Gastrocnemius medialis (tissue), 4 donors: ENCODE data around the gene TNFRSF18. TPM values are rescaled to one million over a fixed set of nuclear protein-coding genes. Genes with fewer than 3 reads are reported as not detected.

Experiments used
- ATAC-seq, 2 donors: fragments of 150-250 bp; one replicate each; pipeline ENCODE4 v1.9.1; 2016
- DNase-seq, 2 donors: peaks; one replicate each; pipeline ENCODE4 v3.0.0-alpha.2; 2019
- H3K27ac ChIP-seq, 4 donors: fragments of 200-600 bp; sonication (generic); 1 replicate in 1 of 4; 2 replicates in 3 of 4; pipeline ENCODE4 v1.5.1; 2016 to 2018; ENCODE audit warnings: mild to moderate bottlenecking in 2 of 4, moderate library complexity in 1 of 4
- H3K27me3 ChIP-seq, 3 donors: fragments of 200-600 bp; sonication (generic) in 2 of 3; 1 replicate in 1 of 3; 2 replicates in 2 of 3; pipeline versions ENCODE4 v1.5.1 to v1.6.0; 2016 to 2019; ENCODE audit warnings: mild to moderate bottlenecking in 1 of 3, moderate library complexity in 1 of 3
- H3K36me3 ChIP-seq, 2 donors: fragments of 200-600 bp; sonication (generic) in 1 of 2; one replicate each; pipeline ENCODE4 v1.5.1; 2017 to 2018
- H3K4me1 ChIP-seq, 2 donors: fragments of 200-600 bp; sonication (generic) in 1 of 2; one replicate each; pipeline ENCODE4 v1.5.1; 2016 to 2017; ENCODE audit warnings: mild to moderate bottlenecking in 2 of 2
- H3K4me3 ChIP-seq, 4 donors: fragments of 200-600 bp; sonication (generic) in 3 of 4; 1 replicate in 1 of 4; 2 replicates in 3 of 4; pipeline ENCODE4 v1.5.1; 2016 to 2019; ENCODE audit warnings: mild to moderate bottlenecking in 2 of 4
- H3K9me3 ChIP-seq, 3 donors: fragments of 200-600 bp; sonication (generic) in 2 of 3; 1 replicate in 1 of 3; 2 replicates in 2 of 3; pipeline ENCODE4 v1.5.1; 2016 to 2019
- CTCF ChIP-seq, 5 experiments: fragments of 450-650 bp in 3 of 5; fragments of 200-600 bp in 2 of 5; sonication (generic) in 2 of 5; IDR thresholded peaks in 4 of 5; conservative IDR thresholded peaks in 1 of 5; 1 replicate in 4 of 5; 2 replicates in 1 of 5; pipeline ENCODE4 v1.5.1; 2016 to 2019; ENCODE audit warnings: antibody characterized with exemption in 5 of 5, mild to moderate bottlenecking in 3 of 5, moderate library complexity in 3 of 5
- POLR2A ChIP-seq, 2 donors: fragments of 450-650 bp; IDR thresholded peaks; one replicate each; pipeline ENCODE4 v1.6.1; 2017; ENCODE audit warnings: antibody characterized with exemption in 2 of 2, mild to moderate bottlenecking in 2 of 2, moderate library complexity in 2 of 2
- in situ Hi-C, 4 donors: fragments of 200-750 bp; cut with MboI; loops; one replicate each; pipeline versions ENCODE4 v1.15.0 to v1.8.0; 2017; ENCODE audit warnings: low sequenced_read_pairs in 4 of 4
- intact Hi-C: fragments of 100-400 bp; cut with DNase I; formaldehyde crosslinking; loops from one replicate; pipeline ENCODE4 v1.15.1; 2023; ENCODE audit warnings: low total_unique reads
- total RNA-seq, 4 donors: library from RNA; depleted of rRNA; stranded (reverse); fragments of >200 nt; gene quantifications; one replicate each; pipeline versions ENCODE4 v1.1.0 to v1.2.3, GENCODE V29; 2016

Gene TNFRSF18
- total RNA-seq, 4 donors from 2014 or later: not detected

- Histone ChIP-seq H3K36me3 (peaks cover 0 to 21% of the 10 kb centered on the region in 2 donors), H3K4me1 (peaks cover 23% of the 10 kb centered on the region in 2 donors), H3K27me3 (no peaks in the 10 kb centered on the region), H3K27ac (peak overlapping the region; percentile 87 to 98 (median 93)), H3K4me3 (peak overlapping the region; percentile 88 to 99 (median 91)), H3K9me3 (no peaks in the 10 kb centered on the region)
- peak; percentile 22 to 46 for TF ChIP-seq POLR2A (IDR thresholded peaks at IDR 0.05)
- TF ChIP-seq CTCF (IDR thresholded peaks at IDR 0.05 in 4 of 5, conservative IDR thresholded peaks at IDR 0.05 in 1 of 5): peak in 1 of 5 experiments; percentile 18
- intact Hi-C loops (no loop called here), in situ Hi-C loops (no loop called here)
- peak in 1 of 2 donors; percentile 49 for DNase-seq
- ATAC-seq: peak in 1 of 2 donors; percentile 49
These were observed 24.4 kb upstream of the TNFRSF18 start for GRCh38 chr1:1230656-1231399.

GRCh38 chr1:1229770-1230169 lies 23.4 kb upstream of the TNFRSF18 start:
- H3K36me3 ChIP-seq: peaks cover 0 to 26% of the 10 kb centered on the region in 2 donors
- in situ Hi-C loops: no loop called here
- peak overlapping the region; percentile 88 to 99 (median 91) for H3K4me3 ChIP-seq
- peak overlapping the region in 1 of 4 donors; percentile 87 for H3K27ac ChIP-seq
- H3K4me1 ChIP-seq: peaks cover 23 to 29% of the 10 kb centered on the region in 2 donors
- no peaks in the 10 kb centered on the region for H3K9me3 ChIP-seq
- TF ChIP-seq POLR2A (IDR thresholded peaks at IDR 0.05): no peak
- TF ChIP-seq CTCF (IDR thresholded peaks at IDR 0.05 in 4 of 5, conservative IDR thresholded peaks at IDR 0.05 in 1 of 5): no peak
- DNase-seq (no peak), ATAC-seq (no peak)
- intact Hi-C loops: no loop called here
- no peaks in the 10 kb centered on the region for H3K27me3 ChIP-seq

GRCh38 chr1:1228596-1229321 lies 22.4 kb upstream of the TNFRSF18 start:
- intact Hi-C loops (no loop called here), in situ Hi-C loops (no loop called here)
- H3K4me3 ChIP-seq: no peak overlapping the region
- H3K27ac ChIP-seq: no peak overlapping the region
- TF ChIP-seq CTCF (IDR thresholded peaks at IDR 0.05 in 4 of 5, conservative IDR thresholded peaks at IDR 0.05 in 1 of 5) (no peak), POLR2A (IDR thresholded peaks at IDR 0.05) (no peak)
- peaks cover 0 to 26% of the 10 kb centered on the region in 2 donors for H3K36me3 ChIP-seq
- peaks cover 23 to 29% of the 10 kb centered on the region in 2 donors for H3K4me1 ChIP-seq
- H3K27me3 ChIP-seq: no peaks in the 10 kb centered on the region
- no peak for DNase-seq
- ATAC-seq: no peak
- H3K9me3 ChIP-seq: no peaks in the 10 kb centered on the region

GRCh38 chr1:1228187-1228586 lies 21.8 kb upstream of the TNFRSF18 start:
- ATAC-seq (no peak), DNase-seq (no peak)
- H3K36me3 ChIP-seq: peaks cover 0 to 31% of the 10 kb centered on the region in 2 donors
- in situ Hi-C loops: no loop called here
- H3K27me3 ChIP-seq: no peaks in the 10 kb centered on the region
- H3K9me3 ChIP-seq: no peaks in the 10 kb centered on the region
- H3K4me1 ChIP-seq: peaks cover 23 to 29% of the 10 kb centered on the region in 2 donors
- TF ChIP-seq CTCF (IDR thresholded peaks at IDR 0.05 in 4 of 5, conservative IDR thresholded peaks at IDR 0.05 in 1 of 5) (no peak), POLR2A (IDR thresholded peaks at IDR 0.05) (no peak)
- H3K27ac ChIP-seq: no peak overlapping the region
- intact Hi-C loops: no loop called here
- no peak overlapping the region for H3K4me3 ChIP-seq
